Forelimb muscle (tissue), 1 donor: ENCODE data around the gene ZNHIT2. TPM values are rescaled to one million over a fixed set of nuclear protein-coding genes. Genes with fewer than 3 reads are reported as not detected.
A peak's percentile ranks its signal among the peaks of the same experiment; 100 is the strongest.

Experiments
- DNase-seq: peaks from one replicate; pipeline ENCODE4 v3.0.0-alpha.2; 2013; ENCODE audit warnings: low read depth
- polyA plus RNA-seq: library from polyadenylated mRNA; unstranded; fragments of 120-200 nt; gene quantifications from one replicate; pipeline ENCODE4 v1.2.1, GENCODE V29; 2013; ENCODE audit not compliant: insufficient read length

ZNHIT2 gene
- polyA plus RNA-seq, 1 donor: 4.3 TPM

DNA sequence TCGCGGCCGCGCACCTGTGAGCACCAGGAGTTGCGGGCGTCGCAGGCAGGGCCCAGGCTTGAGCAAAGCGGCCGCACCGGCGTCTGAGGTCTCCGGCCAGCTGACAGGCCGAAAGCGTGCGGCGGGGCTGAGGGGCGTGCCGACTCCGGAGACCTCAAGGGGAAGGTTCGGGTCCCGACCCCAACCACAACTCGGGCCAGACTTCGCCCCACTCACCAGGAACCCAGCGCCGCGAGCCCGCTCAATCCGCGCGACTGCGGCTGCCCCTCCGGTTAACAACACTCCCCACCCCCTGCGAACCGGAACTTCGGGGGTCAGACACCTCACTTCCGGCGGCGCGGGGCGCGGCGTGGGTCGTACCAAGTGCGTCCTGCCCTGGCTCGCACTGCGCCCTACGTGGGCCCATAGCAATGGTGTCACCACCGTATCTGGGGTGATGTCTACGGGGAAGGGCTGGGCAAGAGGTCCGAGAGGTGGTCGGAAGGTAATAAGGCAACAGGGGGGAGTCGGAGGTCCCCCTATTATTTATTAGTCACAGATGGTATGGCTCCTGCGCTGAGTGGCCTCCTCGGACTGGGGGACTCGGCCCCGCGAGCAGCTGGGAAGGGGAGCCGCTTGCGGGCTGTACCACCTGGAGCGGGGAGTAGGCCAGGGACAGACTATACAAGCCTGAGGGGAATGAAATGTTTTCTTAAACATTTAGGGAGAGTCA, 16.9 kb upstream of the ZNHIT2 start, which contains the start of gene SYVN1:
SYVN1 (minus strand) TSS at position 280 of the 712 bp plus-strand sequence. CDS start 918 bp downstream, outside the sequence.
- peak; percentile 73 for DNase-seq

DNA sequence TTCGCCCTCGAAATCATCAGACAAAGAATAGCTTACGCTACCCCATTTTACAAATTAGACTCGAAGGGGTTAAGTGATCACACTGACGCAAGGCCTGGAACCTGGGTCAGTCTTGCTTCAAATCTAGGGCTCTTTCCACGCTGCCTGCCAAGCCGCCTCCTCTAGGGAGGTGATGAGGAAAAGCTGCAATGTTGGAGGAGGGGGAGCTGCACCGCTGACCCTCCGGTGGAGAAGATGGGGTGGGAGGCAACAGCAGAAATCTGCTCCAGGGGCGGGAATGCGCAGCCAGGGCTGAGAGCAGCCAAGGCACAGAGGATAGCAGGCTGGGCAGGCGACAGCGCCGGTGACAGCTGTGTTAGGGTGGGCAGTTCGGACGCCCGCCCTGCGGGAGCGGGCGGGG, 16.2 kb upstream of the ZNHIT2 start:
- DNase-seq: peak; percentile 74

DNA sequence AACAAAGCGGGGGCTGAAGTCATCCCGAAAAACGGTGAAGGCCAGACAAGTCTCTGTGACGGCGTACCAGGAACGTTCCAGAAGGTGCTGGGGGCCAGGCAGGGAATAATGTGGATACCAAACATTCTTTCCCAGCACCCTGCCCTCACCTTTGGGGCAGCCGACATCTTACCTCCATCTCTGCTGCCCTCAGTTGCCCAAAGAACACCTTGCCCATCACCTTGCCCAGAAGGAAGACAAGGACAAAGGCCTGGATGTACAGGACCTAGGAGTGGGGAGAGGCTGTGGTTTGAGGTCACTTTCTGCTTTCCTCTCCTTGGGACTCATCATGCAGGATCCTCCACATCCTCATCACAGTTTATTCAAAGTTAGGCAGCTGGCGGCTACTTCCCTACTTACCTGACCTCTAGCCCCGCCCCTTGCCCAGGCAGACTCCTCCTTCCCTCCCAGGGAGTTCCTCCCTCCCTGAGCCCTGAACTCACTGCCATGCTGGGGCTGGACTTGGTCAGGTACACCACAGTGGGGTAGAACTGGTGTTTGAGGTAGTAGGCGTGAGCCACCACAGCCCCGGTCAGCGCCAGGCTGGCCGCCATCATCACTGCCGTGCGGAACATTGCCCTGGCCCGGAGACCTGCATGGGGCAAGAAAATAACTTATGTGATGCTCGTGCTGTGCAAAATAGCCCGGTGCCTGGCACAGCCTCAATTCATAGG, 15.6 kb upstream of the ZNHIT2 start:
- no peak for DNase-seq

DNA sequence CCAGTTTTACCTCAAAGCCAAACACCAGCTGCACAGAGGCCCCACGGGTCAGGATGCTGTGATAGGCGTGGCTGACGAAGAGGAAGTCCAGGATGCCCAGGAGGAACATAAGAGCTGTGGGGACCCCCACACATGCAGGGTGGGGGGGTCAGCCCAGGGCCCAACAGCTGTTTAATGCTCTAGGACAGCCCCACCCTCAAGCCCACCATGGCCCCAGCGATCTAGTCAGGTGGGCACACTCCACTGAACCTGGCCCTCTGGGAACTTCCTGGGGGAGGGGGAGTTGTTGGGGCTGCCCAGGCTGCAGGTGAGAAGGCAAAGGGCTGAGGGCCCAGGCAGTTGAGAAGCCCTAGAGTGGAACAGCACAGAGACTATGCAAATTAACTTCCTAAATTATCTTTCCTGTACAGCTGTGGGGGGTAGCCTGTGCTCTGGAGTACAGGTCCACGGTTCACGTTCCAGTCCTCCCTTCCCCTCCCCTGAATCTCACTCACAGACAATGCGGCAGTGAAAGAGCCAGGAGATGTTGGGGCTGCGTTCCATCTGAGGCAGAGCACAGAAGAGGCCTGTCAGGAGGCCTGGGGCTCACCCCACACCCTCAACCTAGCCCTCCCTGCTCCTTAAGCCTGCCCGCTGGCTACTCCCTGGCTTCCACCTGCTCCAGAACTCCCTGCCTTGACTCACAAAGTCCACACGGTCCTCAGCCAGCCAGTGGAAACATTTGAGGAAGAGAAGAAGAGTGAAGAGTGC, 14.9 kb upstream of the ZNHIT2 start:
- DNase-seq: no peak

DNA sequence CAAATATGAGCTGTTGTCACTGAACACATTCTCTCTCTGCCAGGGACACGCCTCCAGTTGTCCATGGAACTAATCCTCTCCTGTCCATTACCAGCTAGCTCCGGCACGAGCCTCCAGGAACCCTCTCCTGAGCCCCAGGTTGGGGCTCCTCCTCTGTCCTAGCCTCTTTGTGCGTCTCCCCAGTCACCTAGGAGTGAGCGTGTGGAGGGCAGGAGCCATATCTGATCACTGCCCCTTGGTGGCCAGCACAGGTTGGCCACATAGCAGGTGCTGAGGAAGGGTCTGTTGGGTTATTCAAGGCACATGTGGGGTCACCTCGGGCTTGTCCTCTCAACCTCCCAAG, 14.4 kb upstream of the ZNHIT2 start:
- no peak for DNase-seq

DNA sequence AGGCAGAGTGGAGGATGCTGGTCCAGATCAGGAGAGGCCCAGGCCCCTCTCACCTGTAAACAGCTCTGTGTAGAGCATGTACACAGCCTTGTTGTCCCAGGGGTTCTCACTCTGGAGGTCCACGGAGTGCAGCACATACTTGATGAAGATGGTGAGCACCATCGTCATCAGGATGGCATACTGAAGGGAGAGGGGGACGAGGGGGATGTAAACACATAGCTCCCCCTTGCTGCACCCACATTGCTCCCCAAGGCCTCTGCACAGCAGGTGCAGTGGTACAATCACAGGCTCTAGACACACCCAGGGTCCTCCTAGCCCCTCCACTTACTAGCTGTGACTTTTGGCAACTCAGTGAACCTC, 13.9 kb upstream of the ZNHIT2 start:
- no peak for DNase-seq

DNA sequence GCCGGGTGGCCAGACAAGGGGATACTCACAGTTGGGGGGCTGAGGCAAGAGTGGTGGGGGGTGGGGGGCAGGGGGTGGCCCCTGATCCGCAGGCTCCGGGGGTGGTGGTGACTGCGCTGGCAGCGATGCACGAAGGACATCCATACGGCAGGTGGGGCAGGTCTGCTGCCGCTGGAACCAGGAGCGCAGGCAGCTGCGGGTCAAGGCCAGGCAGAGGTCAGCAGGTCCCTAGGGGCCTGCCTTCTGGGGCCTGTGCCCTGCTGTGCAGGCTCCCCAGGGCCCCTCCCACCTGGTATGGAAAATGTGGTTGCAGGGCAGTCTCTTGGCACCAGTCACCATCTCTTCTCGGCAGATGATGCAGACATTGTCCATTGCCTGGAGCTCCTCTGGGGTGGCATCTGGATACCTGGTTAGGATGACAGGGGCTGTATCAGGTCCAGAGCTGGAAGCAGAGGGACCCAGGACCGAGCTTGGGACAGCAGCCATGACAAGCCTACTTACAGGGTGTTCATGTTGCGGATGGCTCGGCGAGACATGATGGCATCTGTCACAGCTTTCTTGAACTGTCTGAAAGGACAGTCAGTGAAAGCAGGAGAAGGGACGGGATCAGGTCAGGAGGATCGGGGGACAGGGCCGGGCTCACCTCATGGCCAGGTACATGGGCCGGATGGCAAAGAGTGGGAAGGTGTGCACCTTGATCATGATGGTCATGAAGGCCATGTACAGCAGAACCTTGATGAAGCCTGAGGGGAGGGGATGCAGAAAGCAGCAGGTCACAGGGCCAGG, 13.3 kb upstream of the ZNHIT2 start:
- no peak for DNase-seq

DNA sequence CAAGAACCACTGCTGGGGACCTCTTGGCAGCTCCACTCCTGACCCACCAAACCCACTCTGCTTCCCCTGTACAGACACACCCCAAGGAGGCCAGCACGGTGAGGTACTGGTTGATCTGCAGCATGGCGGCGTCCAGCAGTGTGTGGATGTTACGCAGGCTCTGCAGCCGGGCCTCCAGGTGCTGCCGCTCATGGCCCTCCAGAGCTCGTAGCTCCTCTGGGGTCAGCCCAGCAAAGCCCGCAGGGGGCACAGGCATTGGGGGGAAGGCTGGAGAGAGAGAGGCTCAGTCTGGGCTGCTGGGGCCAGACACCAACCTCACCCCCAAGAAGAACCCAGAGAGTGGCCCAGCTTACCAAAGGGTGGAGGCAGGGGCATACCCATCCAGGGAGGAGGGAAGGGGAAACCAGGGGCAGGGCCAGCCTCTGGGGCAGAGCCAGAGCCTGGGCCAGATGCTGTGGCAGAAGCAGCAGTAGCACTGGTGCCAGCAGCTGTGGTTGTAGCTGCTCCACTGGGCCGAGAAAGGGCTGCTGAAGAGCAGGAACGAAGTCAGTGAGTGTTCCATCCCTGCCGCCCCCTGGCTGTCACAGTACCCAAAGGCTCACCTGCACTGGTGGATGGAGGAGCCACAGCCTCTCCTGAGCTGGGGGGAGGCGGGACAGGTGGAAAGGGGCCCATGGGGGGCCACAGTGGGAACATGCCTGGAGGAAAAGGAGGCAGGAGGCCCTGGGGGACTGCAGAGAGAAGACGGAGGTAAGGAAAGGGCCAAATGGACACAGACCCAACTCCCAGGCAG, 12.3 kb upstream of the ZNHIT2 start:
- no peak for DNase-seq

DNA sequence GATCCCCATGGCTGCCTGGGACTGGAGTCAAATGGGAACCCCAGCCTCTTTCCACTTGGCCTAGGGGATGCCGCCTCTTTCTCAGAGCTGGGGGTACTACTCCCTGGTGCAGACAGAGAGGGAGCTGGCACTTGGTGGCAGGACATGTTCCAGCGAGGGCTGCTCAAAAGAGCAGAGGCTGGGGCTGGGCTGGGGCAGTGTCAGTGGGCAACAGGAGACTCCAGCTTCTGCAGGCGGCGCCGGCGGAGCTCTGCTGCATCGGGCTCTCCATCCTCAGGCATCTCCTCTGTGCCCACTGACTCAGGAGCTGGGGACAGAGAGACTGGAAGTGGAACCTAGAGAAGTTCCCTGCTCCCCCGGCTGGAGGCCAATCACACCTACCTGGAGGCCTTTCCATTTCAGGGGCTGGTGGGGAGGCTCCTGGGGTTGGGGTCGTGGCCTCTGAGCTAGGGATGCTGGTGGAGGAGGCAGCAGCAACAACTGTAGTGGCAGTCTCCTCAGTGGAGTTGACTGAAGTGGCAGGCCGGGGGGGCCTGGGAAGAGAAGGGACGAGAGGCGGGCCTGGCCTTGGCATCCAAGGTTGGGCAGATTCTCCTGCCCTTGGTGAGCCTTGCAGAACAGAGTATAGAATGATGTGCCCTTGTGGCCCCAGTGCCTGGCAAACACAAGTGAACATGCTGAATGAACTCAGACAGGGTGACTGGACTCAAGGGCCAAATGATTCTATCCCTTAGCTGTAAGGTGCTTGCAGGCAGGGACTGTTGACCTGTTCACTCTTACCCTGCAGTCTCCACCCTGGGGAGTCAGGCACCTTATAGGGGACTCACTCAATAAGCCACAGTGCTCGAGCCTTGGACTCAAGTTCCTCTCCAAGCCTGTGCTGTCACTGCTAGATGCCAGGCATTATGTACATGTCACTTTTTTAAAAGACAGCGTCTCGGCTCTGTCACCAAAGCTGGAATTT, 11.0 kb upstream of the ZNHIT2 start:
- no peak for DNase-seq

DNA sequence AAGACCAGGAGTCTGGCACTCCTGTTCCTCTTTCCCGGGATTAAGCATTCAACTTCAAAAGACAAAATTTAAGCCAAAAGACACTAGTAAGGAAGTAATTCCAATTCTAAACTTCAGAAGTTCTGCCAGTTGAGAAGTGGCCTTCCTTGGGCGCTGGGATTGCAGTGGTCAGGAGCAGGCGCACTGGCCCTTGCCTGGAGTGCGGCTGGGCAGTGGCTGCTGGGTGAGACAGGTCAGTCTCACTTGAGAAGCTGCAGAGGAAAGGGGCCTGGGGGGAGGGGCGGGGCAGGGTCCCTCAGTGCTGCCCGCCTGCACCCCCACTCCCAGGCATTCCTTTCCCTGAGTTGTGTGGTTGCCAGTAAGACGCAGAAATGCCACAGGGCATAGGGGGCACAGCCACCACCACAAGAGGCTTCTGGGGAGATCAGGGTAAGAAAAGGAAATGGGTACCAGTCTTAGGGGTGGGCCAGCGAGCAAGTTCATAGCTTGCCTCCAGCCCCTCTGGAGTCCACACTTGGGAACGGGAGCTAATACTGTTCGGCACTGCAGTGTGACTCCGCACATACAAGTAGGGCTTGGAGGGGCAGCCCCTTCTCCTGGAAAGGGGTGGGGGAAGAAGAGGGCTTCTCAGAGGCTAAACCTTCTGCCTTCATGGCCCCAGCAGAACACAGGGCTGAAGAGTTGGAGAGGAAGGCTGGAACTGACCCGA, 10.1 kb upstream of the ZNHIT2 start:
- no peak for DNase-seq

DNA sequence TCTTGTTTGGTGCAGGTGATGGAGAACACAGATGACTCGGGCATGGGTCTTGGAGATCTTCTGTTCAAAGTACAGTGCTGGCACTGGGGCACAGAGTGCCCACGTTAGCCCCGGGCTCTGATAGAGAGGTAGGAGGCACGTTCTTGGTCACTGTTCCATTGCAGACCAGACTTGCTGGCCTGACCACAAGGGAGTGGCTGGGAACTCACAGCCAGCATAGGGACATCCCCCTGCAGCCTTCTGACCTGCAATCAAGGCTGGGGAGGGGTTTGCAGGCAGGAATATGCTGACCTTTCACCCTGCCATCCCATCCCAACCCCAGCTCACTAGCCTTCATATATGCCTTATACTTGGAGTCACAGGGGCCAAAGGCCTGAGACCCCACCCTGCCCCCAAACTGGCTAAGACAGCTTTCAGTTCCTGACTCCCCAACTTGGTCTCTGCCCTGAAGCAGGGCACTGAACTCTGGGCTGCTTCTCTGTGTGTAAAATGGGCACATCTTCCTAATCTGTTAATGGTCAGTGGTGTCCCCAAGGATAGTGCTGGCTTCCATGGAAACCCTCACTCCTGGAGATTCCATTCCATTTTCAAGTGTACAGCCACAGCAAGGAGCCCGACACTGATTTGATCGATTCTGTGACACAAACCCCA, 9.2 kb upstream of the ZNHIT2 start:
- no peak for DNase-seq

DNA sequence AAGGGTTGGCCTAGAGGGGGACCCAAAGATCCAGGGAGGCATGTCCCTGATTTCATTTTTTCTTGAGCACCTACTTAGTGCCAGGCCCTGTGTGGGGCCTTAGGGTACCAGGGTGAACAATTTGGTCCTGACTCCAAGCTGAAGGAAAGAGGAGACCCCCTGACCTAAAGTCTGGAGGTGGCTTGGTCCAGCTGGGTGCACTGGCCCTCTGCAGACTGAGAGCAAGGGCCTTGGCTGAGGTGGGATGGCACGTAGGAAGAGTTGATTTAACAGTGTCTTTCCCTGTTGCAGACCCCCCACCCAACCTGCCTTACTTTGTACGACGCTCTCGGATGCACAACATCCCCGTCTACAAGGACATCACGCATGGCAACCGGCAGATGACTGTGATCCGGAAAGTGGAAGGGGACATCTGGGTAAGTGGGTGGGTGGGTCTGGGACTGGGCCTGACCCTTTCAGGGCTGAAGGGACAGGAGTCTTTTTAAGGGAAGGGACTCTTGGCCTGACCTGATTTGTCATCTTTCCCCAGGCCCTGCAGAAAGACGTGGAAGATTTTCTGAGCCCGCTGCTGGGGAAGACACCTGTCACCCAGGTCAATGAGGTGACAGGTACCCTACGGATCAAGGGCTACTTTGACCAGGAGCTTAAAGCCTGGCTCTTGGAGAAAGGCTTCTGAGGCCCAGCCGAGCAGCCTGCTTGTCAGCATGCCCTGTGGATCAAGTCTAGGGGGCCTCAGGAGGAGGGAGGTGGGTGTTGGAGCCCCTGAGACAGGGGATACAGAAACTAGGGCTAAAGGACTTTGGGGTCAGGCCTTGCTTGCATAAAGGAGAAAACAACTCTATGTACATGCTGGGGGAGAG, 7.9 kb upstream of the ZNHIT2 start:
- DNase-seq: no peak

DNA sequence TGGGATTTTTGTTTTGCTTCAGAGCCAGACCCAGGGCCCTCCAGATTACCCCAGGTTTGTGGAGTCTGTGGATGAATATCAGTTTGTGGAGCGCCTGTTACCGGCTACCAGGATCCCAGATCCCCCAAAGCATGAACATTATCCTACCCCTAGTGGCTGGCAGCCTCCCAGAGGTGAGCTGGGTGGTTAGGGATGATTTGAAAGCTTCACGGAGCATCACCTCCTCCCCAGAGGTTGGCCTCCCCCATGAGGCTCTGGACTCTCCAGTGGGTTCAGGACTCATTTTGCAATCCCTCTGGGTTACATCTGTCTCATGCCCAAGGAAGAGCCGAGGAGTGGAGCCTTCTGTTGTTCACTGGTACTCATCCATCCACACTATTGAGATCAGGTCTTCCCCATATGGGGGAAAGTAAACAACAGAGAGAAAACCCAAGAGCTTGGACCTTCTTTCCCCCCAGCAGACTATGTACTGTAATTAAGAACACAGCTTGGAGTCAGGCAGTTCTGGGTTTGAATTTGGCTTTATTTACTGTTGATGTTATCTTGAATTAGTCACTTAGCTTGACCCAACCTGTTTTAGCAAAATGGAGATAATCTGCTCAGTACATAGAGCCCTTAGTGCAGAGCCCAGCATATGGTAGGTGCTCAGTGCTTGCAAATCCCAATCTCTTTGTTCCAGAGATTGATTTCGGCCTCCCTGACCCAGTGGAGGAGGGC, 7.1 kb upstream of the ZNHIT2 start:
- no peak for DNase-seq

DNA sequence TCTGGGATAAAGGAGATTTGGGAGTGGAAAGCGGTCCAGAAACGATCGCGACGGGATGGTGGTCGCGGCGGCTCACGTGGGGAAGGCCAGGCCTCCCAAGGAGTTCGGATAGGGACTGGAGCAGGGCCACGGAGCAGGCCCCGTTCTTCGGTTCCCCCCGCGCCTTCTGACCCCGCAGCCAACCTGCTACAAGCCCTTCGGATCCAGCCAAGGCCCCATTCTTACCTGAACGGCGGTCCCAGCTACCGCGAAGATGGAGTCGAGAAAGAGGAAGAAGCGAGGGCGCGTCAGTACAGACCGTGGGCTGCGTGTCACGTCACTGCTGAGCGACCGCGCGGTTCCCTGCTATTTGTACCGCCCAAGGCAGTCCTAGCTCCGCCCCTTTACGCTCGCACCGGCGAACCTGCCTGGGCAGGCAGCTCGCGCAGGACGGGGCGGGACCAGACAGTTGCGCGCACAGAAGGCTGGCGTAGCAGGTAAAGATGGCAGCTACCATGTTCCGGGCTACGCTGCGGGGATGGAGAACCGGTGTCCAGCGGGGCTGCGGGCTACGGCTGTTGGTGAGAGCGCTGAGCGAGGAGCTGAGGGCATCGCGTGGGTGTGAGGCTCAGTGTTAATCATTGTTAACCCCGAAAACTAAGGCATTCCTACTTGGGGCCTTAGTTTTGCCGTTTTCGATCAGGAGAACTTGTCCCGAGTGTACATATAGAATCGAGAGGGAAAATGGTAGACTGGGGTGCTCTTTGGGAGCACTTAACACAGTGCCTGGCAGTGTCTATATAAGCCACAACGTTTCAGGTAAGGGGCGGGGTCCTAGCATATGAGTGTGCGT, 4.6 kb upstream of the ZNHIT2 start, which contains the start of the genes FAU and MRPL49:
FAU (minus strand) TSS at position 270 of the 832 bp plus-strand sequence. CDS start 321 bp downstream, outside the sequence.
MRPL49 (plus strand) TSS at position 457 of the 832 bp plus-strand sequence; CDS start at position 483, 26 bp downstream.
- DNase-seq: peak; percentile 91

DNA sequence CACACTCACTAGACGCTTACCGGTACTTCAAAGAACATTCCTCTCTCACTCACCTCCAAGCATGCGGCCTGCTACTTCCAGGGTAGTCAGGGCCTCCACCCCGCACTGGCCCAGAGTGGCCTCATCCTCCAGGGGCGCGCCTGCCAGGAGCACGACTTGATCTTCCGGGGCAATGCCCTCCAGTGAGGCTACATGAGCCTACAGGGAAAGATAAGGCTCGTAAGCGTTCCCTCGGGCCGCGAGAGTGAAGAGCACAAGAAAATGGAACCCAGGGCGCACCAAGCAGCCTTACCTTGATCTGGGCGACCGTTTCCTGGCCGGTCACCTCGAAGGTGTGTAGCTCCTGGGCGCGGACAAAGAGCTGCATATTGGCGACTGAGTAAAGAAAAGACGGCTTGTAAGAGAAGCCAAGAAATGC, 4.0 kb upstream of the ZNHIT2 start:
- DNase-seq: no peak

DNA sequence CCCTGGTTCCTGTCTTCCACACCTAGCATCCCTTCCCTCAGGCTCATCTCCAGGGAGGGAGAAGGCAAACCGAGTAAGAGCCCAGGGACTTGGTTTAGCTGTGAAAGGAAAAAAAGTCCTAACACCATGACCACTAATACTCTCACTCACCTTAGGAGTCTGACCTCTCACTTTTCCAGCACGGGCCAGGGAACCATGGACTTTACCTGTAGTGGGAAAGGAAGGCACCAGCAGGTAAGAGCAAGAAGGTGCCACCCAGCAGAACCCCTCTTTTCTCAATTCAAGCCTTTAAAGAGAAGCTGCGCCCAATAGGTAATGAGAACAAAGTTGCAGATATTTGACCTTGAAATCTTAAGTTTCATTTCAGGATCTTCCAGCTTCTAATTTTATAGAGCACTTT, 3.3 kb upstream of the ZNHIT2 start:
- DNase-seq: no peak
